Prostate gland (tissue), 2 donors: Measurements from ENCODE around the gene ADAMTSL1.

ENCODE experiments used
- POLR2A ChIP-seq: fragments of 450-650 bp; IDR thresholded peaks from one replicate; pipeline ENCODE4 v1.6.1; 2016; ENCODE audit warnings: antibody characterized with exemption, mild to moderate bottlenecking
- TF ChIP-seq, protein P1 (sequence below), 4 experiments: fragments of 200-600 bp in 2 of 4; fragments of 450-650 bp in 2 of 4; sonication (generic) in 2 of 4; IDR thresholded peaks; 1 replicate in 3 of 4; 2 replicates in 1 of 4; pipeline ENCODE4 v1.5.1; 2016 to 2019; ENCODE audit warnings: antibody characterized with exemption in 4 of 4, mild to moderate bottlenecking in 2 of 4, moderate library complexity in 2 of 4

DNA sequence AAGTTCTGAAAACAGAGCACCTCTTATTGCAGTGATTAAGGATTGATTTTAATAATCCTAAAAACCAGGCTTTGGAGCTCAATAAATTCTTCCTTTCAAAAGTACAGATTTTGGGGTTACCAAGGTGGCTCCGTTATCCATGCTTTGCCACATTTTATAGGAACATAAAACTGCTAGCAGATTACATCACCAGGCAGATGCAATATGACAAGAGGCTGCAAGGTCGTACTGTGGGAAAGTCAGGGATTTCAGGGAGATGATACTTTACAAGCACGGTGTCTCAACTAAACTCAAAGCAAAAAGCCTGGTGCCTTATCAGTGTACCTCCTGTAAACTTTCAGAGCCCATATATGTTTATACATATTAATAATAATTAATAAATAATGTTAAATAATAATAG lies 28.6 kb downstream of the ADAMTSL1 start:
- TF ChIP-seq, protein P1, sequence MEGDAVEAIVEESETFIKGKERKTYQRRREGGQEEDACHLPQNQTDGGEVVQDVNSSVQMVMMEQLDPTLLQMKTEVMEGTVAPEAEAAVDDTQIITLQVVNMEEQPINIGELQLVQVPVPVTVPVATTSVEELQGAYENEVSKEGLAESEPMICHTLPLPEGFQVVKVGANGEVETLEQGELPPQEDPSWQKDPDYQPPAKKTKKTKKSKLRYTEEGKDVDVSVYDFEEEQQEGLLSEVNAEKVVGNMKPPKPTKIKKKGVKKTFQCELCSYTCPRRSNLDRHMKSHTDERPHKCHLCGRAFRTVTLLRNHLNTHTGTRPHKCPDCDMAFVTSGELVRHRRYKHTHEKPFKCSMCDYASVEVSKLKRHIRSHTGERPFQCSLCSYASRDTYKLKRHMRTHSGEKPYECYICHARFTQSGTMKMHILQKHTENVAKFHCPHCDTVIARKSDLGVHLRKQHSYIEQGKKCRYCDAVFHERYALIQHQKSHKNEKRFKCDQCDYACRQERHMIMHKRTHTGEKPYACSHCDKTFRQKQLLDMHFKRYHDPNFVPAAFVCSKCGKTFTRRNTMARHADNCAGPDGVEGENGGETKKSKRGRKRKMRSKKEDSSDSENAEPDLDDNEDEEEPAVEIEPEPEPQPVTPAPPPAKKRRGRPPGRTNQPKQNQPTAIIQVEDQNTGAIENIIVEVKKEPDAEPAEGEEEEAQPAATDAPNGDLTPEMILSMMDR (IDR thresholded peaks at IDR 0.05) = no peak
- no peak for TF ChIP-seq POLR2A
